HTERT RPE-1 (cell line): Measurements from ENCODE around the gene DZIP1.

Experiments used
- in situ Hi-C: fragments of 300-500 bp; cut with MboI; formaldehyde crosslinking; loops from 4 replicates; pipeline ENCODE4 v1.14.3; 2020; ENCODE audit warnings: low sequenced_read_pairs

Gene DZIP1

DNA sequence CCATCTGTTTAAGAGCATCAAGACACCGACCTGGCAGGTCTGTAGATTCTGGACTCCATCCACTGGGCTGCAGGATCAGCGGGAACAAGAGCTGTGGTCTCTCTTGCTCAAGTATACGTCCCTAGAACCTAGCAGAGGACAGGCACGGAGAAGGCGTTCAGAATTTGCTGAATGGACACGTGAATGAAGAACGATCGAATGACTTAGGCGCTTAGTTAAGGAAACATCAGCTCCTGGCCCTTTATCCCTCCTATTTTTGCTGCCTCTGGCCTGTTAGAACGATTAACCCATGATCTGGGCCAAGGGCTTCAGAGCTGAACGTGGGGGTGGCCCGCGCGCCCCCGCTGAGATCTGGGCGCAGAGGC, 953 bp downstream of the DZIP1 start:
- in situ Hi-C loops = no loop called here

GRCh38 chr13:95642999-95643398, 1.5 kb downstream of the DZIP1 start:
- in situ Hi-C loops = no loop called here

- in situ Hi-C loops = no loop called here
Measured at GRCh38 chr13:95642028-95642621, 2.4 kb downstream of the DZIP1 start.

DNA sequence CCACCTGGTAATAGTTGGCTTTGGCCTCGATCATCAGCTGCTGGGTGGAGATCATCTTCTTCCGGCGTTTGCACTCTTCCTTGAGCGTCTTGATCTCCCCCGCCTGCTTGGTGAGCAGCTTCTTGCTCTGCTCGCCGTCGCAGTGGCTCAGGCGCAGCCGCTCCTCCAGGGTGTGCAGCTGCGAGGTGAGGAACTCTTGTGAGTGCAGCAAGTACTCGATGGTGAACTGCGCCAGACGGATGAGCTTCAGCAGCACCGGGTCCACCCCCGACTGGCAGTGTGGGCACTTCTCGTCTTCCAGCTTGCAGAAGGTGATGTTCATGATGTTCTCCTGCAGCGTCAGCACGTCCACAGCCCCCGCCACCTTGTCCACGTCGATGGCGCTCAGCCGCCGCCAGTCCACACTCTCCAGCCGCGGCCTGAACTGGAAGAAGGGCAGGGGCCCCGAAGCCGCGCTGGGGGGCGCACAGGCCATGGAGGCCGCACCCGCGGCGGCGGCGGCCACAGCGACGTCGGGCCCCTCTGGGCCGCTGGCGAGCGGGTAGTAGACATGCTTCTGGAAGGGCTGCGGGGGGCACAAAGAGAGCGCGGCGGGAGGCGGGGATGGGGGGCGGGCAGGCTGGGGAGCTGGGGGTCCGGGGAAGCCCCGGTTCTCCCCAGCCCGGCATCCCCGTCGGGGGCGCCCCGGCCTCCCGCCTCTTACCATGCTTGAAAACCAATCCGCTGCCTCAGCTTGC, 3.0 kb downstream of the DZIP1 start:
- in situ Hi-C loops = no loop called here

DNA sequence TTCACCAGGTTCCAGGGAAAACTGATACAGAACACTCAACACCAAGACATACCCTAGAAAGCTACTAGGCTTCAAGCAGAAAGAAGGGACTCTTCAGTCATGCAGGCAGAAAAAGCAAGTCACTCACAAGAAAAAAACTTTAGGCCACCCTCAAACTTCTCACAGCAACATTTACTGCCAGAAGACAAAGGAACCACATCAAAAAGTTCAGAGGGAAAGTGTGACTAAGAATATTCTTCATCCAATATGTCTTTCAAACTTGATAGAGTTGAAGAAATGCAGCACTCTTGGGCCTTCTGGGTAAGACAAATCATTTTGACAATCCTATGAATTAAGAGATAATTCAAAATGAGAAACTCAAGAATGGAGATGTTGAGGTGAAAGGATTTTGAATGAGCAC, 7.7 kb downstream of the DZIP1 start:
- in situ Hi-C loops = no loop called here

- in situ Hi-C loops = no loop called here
Measured at GRCh38 chr13:95630593-95630992, 13.9 kb downstream of the DZIP1 start.

- in situ Hi-C loops = no loop called here
Measured at GRCh38 chr13:95629071-95629470, 15.4 kb downstream of the DZIP1 start.

DNA sequence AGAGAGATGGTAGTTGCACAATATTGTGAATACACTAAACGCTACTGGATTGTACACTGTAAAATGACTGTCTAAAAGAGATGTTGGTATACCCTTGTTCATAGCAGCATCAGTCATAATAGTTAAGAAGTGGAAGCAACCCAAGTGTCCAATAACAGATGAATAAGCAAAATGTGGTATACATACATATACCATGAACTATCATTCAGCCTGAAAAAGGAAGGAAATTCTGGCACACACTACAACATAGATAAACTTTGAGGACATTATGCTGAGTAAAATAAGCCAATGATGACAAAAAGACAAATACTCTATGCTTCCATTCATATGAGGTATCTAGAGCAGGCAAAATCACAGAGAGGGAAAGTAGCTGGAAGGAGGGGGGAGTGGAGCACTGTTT, 16.0 kb downstream of the DZIP1 start:
- in situ Hi-C loops = no loop called here

DNA sequence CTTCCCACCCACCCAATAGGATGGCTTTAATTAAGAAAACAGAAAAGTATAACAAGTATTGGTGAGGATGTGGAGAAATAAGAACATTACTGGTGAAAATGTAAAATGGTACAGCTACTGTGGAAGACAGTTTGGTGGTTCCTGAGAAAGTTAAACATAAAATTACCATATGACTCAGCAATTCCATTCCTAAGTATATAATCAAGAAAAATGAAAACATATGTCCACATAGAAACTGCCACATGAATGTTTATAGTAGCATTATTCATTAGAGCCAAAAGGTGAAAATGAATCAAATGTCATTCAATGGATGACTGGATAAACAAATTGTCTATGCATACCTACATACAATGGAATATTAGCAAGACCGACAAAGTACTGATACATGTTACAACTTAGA, 16.9 kb downstream of the DZIP1 start:
- in situ Hi-C loops = no loop called here

GRCh38 chr13:95626768-95627167, 17.7 kb downstream of the DZIP1 start:
- in situ Hi-C loops = no loop called here

GRCh38 chr13:95624020-95624419, 20.5 kb downstream of the DZIP1 start:
- in situ Hi-C loops = no loop called here

- in situ Hi-C loops = no loop called here
Measured at GRCh38 chr13:95623141-95623540, 21.4 kb downstream of the DZIP1 start.

GRCh38 chr13:95620825-95621498, 23.5 kb downstream of the DZIP1 start:
- in situ Hi-C loops = no loop called here

DNA sequence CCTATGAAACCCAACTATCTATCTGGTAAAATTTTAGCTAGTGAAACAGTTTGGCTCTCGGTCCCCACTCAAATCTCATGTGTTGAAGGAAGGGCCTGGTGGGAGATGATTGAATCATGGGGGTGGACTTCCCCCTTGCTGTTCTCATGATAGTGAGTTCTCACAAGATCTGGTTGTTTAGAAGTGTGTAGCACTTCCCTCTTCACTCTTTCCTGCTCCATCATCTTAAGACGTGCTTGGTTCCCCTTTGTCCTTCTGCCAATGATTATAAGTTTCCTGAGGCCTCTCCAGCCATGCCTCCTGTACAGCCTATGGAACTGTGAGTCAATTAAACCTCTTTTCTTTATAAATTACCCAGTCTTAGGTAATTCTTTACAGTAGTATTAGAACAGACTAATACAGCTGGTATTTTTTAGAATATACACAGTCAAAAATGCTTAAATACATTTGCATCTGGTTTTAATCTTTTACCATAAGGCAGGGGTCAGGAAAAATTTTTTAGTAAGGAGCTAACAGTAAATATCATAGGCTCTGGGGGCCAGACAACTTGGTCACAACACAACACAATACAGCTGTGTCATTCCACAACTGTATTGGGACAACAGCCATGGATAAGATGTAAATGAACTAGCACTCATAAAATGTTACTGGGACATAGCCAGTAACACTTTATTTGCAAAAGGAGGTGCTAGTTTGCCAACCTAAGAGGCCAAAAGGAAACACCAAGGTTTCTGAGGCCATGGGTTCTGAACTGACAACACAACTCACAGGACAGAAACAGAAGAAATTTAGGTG, 24.3 kb downstream of the DZIP1 start:
- in situ Hi-C loops = no loop called here

- in situ Hi-C loops = no loop called here
Measured at GRCh38 chr13:95615539-95615938, 29.0 kb downstream of the DZIP1 start.

- in situ Hi-C loops = no loop called here
Measured at GRCh38 chr13:95614641-95615245, 29.8 kb downstream of the DZIP1 start.

DNA sequence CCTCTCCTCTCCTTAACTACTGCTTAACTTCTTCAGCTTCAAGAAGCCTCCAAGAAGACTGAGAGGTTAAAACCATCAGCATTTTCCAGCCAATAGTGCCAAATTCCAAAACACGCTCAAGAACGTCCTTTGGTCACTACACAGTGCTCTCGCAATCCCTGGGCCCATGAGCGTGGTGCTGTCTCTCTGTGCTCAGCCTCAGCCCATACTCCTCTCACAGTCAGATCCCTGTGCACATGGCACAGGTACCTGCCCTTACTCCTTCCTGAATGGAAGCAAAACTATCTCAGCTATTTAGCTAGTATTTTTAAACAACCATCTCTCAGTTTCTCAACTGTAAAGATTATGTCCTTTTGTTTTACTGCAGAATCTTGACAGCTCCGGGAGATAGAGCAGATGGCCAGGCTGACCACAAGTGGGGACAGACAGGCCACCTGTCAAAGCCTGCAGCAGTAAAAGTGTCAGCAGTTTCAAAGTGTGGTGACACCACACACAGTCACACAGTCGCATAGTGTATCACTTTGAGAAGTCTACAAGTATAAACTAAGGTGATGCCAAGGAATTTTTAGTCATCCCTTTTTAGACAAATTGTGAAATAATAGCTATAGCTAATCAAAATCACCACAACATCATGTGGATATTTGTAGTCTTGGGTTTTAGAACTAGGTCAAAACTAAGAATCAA, 35.7 kb downstream of the DZIP1 start:
- in situ Hi-C loops = no loop called here

DNA sequence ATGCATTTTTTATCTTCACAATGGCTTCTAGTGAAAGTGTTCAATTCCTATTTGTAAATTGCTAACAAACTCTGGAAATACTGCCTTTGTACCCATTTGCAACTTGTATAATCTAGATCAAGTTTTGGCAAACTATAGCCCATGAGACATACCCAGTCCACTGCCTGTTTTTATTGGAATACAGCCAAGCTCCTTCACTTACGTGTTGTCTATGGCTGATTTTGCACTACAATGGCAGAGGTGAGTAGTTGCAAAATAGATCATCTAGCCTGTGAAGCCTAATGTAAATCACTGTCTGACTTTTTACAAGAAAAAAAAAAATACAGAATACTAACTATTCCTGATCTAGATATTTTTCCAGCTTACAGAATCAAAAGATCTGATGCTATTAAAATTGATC, 37.1 kb downstream of the DZIP1 start:
- in situ Hi-C loops = no loop called here

DNA sequence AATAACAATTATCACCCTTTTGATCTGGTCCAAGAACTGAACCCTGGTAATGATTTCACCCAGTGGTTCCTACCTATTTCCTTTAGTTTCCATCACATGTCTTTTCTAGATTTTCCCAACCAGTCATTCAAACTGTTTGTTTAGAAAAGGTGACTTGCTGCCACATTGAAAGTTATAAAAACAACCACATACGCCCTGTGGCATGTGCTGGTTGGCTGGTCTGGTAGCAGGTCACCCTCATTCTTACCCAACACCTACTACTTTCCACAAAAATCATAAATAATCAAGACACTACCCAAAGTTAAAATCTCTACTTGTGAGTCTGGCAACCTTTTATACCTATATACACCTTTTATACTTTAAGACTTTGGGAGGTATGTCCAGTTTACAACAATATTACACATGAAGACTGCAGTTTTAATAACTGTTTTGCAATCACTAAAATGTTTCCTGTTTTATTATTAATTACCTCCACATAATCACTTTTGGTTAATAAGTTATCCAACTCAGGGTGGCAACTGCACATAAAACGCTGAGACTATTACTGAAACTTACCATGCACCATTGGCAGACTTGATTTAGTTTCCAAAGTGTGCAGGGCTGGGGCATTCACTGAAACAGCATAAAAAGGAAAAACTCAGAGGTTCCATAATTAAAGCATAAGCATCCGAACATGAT, 38.9 kb downstream of the DZIP1 start:
- in situ Hi-C loops = no loop called here

DNA sequence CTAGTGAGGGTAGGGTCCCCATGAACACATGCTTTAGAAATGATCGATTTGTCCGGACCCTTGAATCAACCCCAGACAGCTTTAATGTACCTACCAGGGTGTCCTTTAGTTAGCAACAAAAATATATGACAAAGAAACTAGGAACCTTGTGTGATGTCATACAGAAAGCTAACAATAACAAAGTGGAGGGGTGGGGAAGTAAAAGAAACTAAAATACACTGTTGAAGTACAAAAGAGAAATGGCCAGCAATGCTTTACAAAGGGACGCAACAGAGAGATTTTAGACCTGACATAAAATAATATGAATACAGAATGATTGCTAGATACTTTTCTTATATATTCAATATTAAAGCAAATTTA, 40.0 kb downstream of the DZIP1 start:
- in situ Hi-C loops = no loop called here
